ENCODE results near the gene GRHL1. TPM values are rescaled to one million over a fixed set of nuclear protein-coding genes. Genes with fewer than 3 reads are reported as not detected.

Gene GRHL1
- total and polyA plus RNA-seq, 9 donors, result 0.18 to 2.4 (median 0.63) TPM; not detected in 1

DNA sequence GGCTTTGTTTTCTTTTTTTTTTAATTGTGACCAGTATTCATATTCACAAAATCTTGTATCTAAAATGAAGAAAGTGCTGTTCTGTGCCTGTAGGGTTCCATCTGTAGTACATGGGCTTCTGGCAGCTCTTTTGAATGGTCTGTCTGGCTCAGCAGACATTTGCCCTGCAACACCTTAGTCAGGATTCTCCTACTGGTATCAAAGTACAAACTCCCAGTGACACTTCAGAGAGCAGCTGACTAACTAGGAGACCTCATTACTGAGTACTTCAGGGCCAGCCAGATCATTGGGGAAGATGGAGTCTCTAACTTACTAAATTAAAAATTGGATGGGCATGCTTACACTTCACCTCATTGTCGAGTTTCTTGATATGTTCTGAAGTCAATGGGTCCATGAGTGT is 39.7 kb downstream of the GRHL1 start:
- intact Hi-C loops (cut with DNase I), result no loop called here
- Histone ChIP-seq H3K36me3 (no peaks in the 10 kb centered on the region), H3K4me3 (no peak overlapping the region), H3K27me3 (no peaks in the 10 kb centered on the region), H3K4me1 (ENCODE audit: insufficient read depth) (peaks cover 3% of the 10 kb centered on the region), H3K9me3 (no peaks in the 10 kb centered on the region), H3K27ac (no peak overlapping the region)
- no peak for DNase-seq
- WGBS, 3 donors, result 17 to 51% (median 20%) methylated on average over 1 of the region's 1 CpG
- TF ChIP-seq, protein P1, sequence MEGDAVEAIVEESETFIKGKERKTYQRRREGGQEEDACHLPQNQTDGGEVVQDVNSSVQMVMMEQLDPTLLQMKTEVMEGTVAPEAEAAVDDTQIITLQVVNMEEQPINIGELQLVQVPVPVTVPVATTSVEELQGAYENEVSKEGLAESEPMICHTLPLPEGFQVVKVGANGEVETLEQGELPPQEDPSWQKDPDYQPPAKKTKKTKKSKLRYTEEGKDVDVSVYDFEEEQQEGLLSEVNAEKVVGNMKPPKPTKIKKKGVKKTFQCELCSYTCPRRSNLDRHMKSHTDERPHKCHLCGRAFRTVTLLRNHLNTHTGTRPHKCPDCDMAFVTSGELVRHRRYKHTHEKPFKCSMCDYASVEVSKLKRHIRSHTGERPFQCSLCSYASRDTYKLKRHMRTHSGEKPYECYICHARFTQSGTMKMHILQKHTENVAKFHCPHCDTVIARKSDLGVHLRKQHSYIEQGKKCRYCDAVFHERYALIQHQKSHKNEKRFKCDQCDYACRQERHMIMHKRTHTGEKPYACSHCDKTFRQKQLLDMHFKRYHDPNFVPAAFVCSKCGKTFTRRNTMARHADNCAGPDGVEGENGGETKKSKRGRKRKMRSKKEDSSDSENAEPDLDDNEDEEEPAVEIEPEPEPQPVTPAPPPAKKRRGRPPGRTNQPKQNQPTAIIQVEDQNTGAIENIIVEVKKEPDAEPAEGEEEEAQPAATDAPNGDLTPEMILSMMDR (IDR thresholded peaks at IDR 0.05), result no peak
- no peak for TF ChIP-seq EP300 (IDR thresholded peaks at IDR 0.05)
- no peak for TF ChIP-seq POLR2A (IDR thresholded peaks at IDR 0.05)

DNA sequence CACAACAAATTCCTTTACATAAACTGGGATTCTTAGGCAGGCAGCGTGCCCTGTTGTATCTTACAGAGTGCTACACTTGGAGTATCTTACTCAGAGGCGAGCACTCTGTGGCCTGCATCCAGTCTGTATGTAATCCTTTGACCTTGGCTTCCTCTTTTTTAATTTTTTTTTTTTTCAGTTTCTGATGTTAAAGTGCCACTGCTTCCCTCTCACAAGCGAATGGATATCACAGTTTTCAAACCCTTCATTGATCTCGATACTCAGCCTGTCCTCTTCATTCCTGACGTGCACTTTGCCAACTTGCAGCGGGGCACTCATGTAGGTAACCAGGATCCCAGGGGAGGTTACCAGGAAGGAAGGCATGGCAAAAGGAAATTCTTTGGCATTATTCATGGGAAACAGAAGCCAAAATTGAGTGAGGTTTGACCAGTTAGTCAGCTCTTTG is 40.4 kb downstream of the GRHL1 start:
- WGBS, 3 donors, result 60 to 69% (median 63%) methylated on average over 6 of the region's 6 CpGs
- Histone ChIP-seq H3K4me3 (no peak overlapping the region), H3K27me3 (no peaks in the 10 kb centered on the region), H3K9me3 (no peaks in the 10 kb centered on the region), H3K36me3 (no peaks in the 10 kb centered on the region), H3K27ac (no peak overlapping the region), H3K4me1 (ENCODE audit: insufficient read depth) (peaks cover 3% of the 10 kb centered on the region)
- DNase-seq, result no peak
- intact Hi-C loops (cut with DNase I), result no loop called here
- TF ChIP-seq EP300 (IDR thresholded peaks at IDR 0.05) (no peak), POLR2A (IDR thresholded peaks at IDR 0.05) (no peak)
- TF ChIP-seq, protein P1 (IDR thresholded peaks at IDR 0.05), result no peak

DNA sequence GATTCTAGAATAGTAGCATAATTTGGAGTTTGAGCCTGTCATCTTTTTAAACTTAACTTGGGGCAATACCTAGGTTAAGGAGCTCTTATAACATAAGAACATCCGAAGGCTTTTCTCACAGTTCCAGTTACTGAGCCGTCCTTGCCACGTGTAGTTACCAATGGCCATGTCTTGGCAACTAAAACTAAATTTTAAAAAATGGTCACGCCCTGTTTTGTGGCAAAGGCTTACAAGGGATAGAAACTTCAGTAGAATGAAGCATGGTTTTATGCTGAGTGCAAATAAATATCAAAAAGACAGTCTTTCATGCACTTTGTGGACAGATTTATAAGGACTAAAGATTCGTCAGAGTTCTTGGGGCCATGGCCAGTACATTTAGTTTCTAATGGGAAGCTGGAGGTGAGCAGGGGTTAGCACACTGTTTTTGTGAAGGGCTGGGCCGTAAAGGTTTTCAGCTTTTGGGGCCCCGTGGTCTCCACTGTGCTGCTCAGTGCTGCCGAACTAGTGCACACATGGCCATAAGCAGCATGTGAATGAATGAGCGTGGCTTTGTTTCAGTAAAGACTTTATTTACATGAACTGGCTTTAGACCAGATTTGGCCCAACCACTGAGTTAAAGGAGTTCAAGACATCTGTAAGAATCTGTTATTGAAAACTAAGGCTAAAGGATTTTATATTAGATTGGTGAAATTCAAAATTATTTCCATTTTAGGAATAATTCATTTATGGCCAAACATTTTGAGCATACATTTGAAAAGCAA is 41.1 kb downstream of the GRHL1 start:
- Histone ChIP-seq H3K4me1 (ENCODE audit: insufficient read depth) (peaks cover 3% of the 10 kb centered on the region), H3K4me3 (no peak overlapping the region), H3K36me3 (no peaks in the 10 kb centered on the region), H3K27ac (no peak overlapping the region), H3K9me3 (no peaks in the 10 kb centered on the region), H3K27me3 (no peaks in the 10 kb centered on the region)
- TF ChIP-seq POLR2A (IDR thresholded peaks at IDR 0.05) (no peak), EP300 (IDR thresholded peaks at IDR 0.05) (no peak)
- TF ChIP-seq, protein P1 (IDR thresholded peaks at IDR 0.05), result no peak
- WGBS, 3 donors, result 82 to 89% (median 84%) methylated on average over 9 of the region's 9 CpGs
- no peak for DNase-seq
- intact Hi-C loops (cut with DNase I), result no loop called here

DNA sequence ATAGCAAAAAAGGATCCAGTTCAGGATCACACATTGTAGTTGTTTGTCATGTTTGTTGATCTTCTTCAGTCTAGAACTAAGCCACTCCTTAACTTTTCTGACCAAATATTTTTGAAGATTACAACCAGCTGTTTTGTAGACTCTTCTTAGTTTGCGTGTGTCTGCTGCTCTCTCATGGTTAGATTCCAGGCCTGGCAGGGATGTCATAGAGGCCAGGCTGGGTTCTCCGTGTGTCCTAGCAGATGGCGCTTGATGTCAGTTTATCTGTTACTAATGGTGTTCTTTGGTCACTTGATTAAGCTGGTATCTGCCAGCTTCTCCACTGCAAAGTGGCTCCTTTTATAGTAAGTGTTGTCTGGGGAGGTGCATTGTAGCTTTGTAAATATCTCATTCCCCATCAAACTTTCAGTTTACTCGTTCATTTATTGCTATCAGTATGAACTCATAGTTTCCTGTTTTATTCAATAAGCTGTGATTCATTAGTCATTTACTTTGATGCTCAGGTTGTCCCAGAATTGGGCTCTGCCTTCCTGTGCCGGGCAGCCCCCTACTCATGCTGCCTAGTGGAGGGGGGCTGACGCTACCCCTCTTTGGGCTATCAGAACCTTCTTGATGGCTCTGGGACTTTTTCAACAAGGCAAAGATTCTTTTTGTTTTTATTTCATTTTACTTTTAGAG is 42.1 kb downstream of the GRHL1 start:
- Histone ChIP-seq H3K9me3 (no peaks in the 10 kb centered on the region), H3K27me3 (no peaks in the 10 kb centered on the region), H3K4me1 (ENCODE audit: insufficient read depth) (peaks cover 3% of the 10 kb centered on the region), H3K27ac (no peak overlapping the region), H3K36me3 (no peaks in the 10 kb centered on the region), H3K4me3 (no peak overlapping the region)
- TF ChIP-seq POLR2A (IDR thresholded peaks at IDR 0.05), result no peak
- DNase-seq, result no peak
- intact Hi-C loops (cut with DNase I), result no loop called here
- WGBS, 3 donors, result 45 to 51% (median 50%) methylated on average over 6 of the region's 6 CpGs

DNA sequence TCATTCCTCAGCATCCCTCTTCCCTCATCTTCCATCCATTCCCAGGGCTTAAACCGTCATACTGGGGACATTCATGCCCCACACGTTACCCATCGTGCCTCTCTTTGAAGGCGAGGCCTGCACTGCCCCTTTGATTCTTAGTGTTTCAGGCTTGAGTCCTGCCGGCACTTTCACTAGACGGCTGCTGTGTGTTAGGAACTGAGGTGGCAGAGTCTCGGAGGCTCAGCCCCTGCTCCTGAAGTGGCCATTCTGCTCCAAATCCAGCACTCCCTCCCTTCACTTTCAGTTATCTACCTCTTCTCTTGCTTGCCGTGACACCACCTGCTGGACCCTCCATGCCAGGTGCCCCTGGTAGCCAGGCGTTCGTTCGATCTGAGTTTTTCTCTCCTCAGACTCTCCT is 43.0 kb downstream of the GRHL1 start:
- Histone ChIP-seq H3K27me3 (no peaks in the 10 kb centered on the region), H3K27ac (no peak overlapping the region), H3K36me3 (no peaks in the 10 kb centered on the region), H3K9me3 (no peaks in the 10 kb centered on the region), H3K4me1 (ENCODE audit: insufficient read depth) (peaks cover 3% of the 10 kb centered on the region), H3K4me3 (no peak overlapping the region)
- DNase-seq, result no peak
- TF ChIP-seq, protein P1 (IDR thresholded peaks at IDR 0.05), result no peak
- TF ChIP-seq POLR2A (IDR thresholded peaks at IDR 0.05), result no peak
- TF ChIP-seq EP300 (IDR thresholded peaks at IDR 0.05), result no peak
- 95 to 98% (median 96%) methylated on average over 11 of the region's 11 CpGs for WGBS, 3 donors
- intact Hi-C loops (cut with DNase I), result no loop called here

Data from ovary (tissue), 9 donors.